ENCODE results near the gene TBCA. TPM values are rescaled to one million over a fixed set of nuclear protein-coding genes. Genes with fewer than 3 reads are reported as not detected.

The TBCA gene
- total and polyA plus RNA-seq, 9 donors: 143 to 361 (median 255) TPM

DNA sequence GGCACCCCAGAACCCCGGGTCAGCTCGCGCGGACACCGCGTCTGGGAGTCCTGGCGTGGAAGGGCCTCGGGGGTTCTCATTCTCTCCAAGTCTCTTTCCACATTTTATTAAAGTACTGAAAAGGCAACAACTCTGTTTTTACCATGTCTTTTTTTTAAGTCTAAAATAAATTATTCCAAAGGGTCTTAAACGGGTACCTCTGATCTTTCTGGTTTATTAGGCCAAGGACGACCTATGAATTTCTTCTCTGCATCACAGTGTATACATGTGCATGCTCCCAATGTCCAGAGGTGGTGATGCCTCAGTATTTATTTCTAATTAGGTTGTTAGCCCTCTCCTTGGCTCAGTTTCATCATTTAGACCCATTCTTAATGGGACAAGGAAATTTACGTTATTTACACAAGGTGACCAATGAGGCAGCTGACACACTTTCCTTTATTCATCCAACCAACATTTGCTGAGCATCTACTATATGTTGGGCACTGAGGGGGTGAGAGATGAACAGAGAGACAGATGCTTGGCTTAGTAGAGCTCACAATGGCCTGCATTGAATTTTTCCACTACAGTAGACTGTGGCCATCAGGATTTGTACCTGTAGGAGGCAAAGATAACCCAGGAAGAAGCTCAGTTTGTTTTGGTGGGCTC is 130.0 kb downstream of the TBCA start:
- DNase-seq: no peak
- peaks cover 81% of the 10 kb centered on the region for H3K27me3 ChIP-seq (ENCODE audit: control insufficient read depth, insufficient read depth, low read length)
- no peaks in the 10 kb centered on the region for H3K9me3 ChIP-seq (replicated peaks; ENCODE audit: control insufficient read depth, low read depth, low read length)
- WGBS (ENCODE audit: insufficient coverage): 0% methylated on average over 1 of the region's 11 CpGs
- no peak overlapping the region for H3K27ac ChIP-seq (ENCODE audit: low read length)
- H3K36me3 ChIP-seq (ENCODE audit: control insufficient read depth, insufficient read depth, low read length): no peaks in the 10 kb centered on the region
- H3K4me3 ChIP-seq (ENCODE audit: low read length): no peak overlapping the region
- H3K4me1 ChIP-seq (ENCODE audit: control insufficient read depth, insufficient read depth, low read length): peaks cover 17% of the 10 kb centered on the region

- Histone ChIP-seq H3K27ac (ENCODE audit: low read length) (no peak overlapping the region), H3K36me3 (ENCODE audit: control insufficient read depth, insufficient read depth, low read length) (no peaks in the 10 kb centered on the region), H3K9me3 (replicated peaks; ENCODE audit: control insufficient read depth, low read depth, low read length) (no peaks in the 10 kb centered on the region), H3K4me3 (ENCODE audit: low read length) (peak overlapping the region; percentile 10), H3K4me1 (ENCODE audit: control insufficient read depth, insufficient read depth, low read length) (peaks cover 23% of the 10 kb centered on the region), H3K27me3 (ENCODE audit: control insufficient read depth, insufficient read depth, low read length) (peaks cover 82% of the 10 kb centered on the region)
- DNase-seq: peak; percentile 19
- WGBS (ENCODE audit: insufficient coverage): under 1% methylated on average over 64 of the region's 80 CpGs
These were observed 130.8 kb downstream of the TBCA start for GRCh38 chr5:77645158-77645994.

DNA sequence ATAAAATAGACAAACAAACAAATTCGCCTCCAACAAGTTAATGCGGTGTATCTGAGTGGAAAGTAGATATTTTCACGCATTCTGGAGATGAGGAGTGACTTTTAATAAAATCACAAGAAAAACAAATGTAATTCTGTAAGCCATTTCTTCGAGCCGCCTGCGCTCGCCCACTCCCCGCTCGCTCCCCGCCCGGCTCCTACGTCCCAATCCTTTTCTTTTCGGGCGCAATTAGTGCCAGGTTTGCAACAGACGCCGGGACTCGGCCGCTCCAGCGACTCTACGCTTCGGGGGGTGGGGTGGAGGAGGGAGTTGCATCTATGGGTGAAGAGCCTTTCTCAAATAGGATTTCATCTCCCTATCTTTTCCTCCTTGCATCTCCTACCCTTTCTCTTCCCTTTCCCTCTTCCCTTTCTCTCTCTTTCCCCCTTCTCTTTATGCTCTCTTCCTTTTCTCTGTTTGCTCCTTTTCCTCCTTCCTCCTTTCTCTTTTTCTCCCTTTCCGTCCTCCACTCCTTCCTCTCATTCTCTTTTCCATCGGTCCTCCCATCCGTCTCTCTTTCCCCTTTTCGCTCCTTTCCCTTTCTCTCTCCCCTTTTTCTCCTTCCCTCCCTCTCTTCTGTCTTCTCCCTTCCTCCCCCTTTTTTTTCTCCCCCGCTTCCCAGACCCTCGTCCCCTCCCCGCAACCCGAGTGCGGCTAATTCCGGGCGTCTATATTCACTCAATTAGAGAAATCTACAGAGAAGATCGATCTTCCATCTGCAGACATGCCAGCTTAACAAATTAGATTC is 131.6 kb downstream of the TBCA start:
- no peak for DNase-seq
- Histone ChIP-seq H3K36me3 (ENCODE audit: control insufficient read depth, insufficient read depth, low read length) (no peaks in the 10 kb centered on the region), H3K4me1 (ENCODE audit: control insufficient read depth, insufficient read depth, low read length) (peaks cover 26% of the 10 kb centered on the region), H3K4me3 (ENCODE audit: low read length) (no peak overlapping the region), H3K9me3 (replicated peaks; ENCODE audit: control insufficient read depth, low read depth, low read length) (no peaks in the 10 kb centered on the region), H3K27ac (ENCODE audit: low read length) (no peak overlapping the region), H3K27me3 (ENCODE audit: control insufficient read depth, insufficient read depth, low read length) (peaks cover 84% of the 10 kb centered on the region)
- 1% methylated on average over 4 of the region's 33 CpGs for WGBS (ENCODE audit: insufficient coverage)

DNA sequence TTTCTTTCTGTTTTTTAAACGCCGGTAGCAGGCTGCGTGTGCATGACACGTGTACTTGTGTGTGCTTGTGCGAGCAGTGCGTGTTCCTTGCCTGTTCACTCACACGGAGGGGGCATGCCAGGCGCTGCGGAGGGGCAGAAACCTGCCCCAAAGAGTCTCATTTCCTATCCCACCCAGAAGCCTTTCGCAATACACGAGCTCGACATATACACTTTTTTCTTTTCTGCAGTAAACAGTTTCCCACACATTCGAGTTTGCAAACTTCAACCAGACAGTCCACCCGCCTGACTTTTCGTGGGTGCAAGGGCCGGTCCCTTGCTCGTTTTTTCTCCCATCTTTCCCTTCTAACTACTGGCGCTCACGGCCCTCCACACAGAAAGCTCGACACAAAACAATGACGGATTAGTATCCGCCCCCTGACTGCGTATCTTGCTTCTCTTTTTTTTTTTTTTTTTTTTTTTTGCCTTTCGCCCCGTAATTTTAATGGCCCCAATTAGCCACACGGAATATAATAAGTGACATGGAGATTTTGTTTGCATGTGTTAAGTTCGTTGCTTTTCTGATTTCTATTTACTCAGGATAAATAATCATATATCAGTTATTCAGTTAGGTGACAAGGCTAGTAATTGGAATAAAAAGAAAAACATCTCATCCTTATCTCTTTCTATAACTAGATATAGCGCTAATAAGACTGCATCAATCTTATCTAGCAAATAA is 132.3 kb downstream of the TBCA start:
- 7% methylated on average over 16 of the region's 28 CpGs for WGBS (ENCODE audit: insufficient coverage)
- H3K36me3 ChIP-seq (ENCODE audit: control insufficient read depth, insufficient read depth, low read length): no peaks in the 10 kb centered on the region
- H3K4me1 ChIP-seq (ENCODE audit: control insufficient read depth, insufficient read depth, low read length): peaks cover 30% of the 10 kb centered on the region
- peaks cover 86% of the 10 kb centered on the region for H3K27me3 ChIP-seq (ENCODE audit: control insufficient read depth, insufficient read depth, low read length)
- no peaks in the 10 kb centered on the region for H3K9me3 ChIP-seq (replicated peaks; ENCODE audit: control insufficient read depth, low read depth, low read length)
- no peak overlapping the region for H3K4me3 ChIP-seq (ENCODE audit: low read length)
- DNase-seq: no peak
- no peak overlapping the region for H3K27ac ChIP-seq (ENCODE audit: low read length)

DNA sequence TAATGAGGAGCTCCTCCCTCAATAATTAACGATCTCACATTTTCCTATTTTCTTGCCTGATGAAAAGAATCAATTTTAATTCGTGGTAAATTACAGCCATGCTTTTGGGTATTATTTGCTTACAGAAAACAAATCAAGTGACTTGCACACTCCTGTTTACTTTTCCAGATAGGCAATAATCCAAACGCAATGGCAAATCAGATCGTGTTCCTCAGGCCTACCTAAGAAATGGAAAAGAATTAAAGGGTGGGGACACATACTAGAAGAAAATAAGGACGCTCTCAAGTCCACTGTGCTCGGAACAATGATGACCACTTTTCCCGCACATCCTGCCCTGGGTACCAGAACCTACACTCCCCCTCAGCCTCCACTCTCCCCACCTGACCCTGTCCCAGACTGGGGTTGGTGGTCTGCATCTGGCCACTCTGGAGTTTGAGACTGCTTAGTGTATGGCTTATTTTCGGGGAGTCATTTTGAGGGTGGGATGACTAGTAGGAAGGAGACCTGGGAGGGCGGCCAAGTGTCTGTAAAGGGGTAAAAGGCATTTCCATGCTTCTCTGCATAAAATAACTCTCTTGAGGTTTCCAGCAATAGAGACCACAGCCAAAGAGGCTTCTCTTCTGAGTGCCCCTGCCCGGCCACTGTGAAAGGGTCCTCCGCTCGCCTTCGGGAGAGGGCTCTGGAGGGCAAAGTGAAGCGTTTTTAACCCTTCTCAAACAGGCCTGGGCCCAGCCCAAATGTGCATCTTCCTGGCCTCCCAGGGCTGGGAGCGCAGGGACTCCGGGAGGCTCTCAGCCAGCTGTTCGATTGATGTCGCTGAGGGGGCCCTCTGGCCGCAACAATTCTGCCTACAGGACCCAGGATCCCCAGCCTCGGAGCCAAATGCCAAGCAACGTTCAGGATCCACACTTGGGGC is 133.1 kb downstream of the TBCA start:
- Histone ChIP-seq H3K27me3 (ENCODE audit: control insufficient read depth, insufficient read depth, low read length) (peaks cover 86% of the 10 kb centered on the region), H3K4me1 (ENCODE audit: control insufficient read depth, insufficient read depth, low read length) (peaks cover 33% of the 10 kb centered on the region), H3K27ac (ENCODE audit: low read length) (no peak overlapping the region), H3K36me3 (ENCODE audit: control insufficient read depth, insufficient read depth, low read length) (no peaks in the 10 kb centered on the region), H3K9me3 (replicated peaks; ENCODE audit: control insufficient read depth, low read depth, low read length) (no peaks in the 10 kb centered on the region), H3K4me3 (ENCODE audit: low read length) (no peak overlapping the region)
- DNase-seq: no peak
- 4% methylated on average over 11 of the region's 21 CpGs for WGBS (ENCODE audit: insufficient coverage)

GRCh38 chr5:77641963-77642737 is 134.0 kb downstream of the TBCA start:
- Histone ChIP-seq H3K4me3 (ENCODE audit: low read length) (no peak overlapping the region), H3K4me1 (ENCODE audit: control insufficient read depth, insufficient read depth, low read length) (peaks cover 33% of the 10 kb centered on the region), H3K9me3 (replicated peaks; ENCODE audit: control insufficient read depth, low read depth, low read length) (no peaks in the 10 kb centered on the region), H3K27ac (ENCODE audit: low read length) (no peak overlapping the region), H3K36me3 (ENCODE audit: control insufficient read depth, insufficient read depth, low read length) (no peaks in the 10 kb centered on the region), H3K27me3 (ENCODE audit: control insufficient read depth, insufficient read depth, low read length) (peaks cover 88% of the 10 kb centered on the region)
- WGBS (ENCODE audit: insufficient coverage): no CpG with 5 or more reads among the region's 19 CpGs
- no peak for DNase-seq

GRCh38 chr5:77641397-77641943 is 134.7 kb downstream of the TBCA start:
- no peaks in the 10 kb centered on the region for H3K9me3 ChIP-seq (replicated peaks; ENCODE audit: control insufficient read depth, low read depth, low read length)
- H3K27ac ChIP-seq (ENCODE audit: low read length): no peak overlapping the region
- WGBS (ENCODE audit: insufficient coverage): 4% methylated on average over 15 of the region's 23 CpGs
- H3K4me1 ChIP-seq (ENCODE audit: control insufficient read depth, insufficient read depth, low read length): peaks cover 33% of the 10 kb centered on the region
- H3K4me3 ChIP-seq (ENCODE audit: low read length): no peak overlapping the region
- H3K36me3 ChIP-seq (ENCODE audit: control insufficient read depth, insufficient read depth, low read length): no peaks in the 10 kb centered on the region
- DNase-seq: no peak
- H3K27me3 ChIP-seq (ENCODE audit: control insufficient read depth, insufficient read depth, low read length): peaks cover 92% of the 10 kb centered on the region
